Measurements from ENCODE around the gene SOX8.
A peak's percentile ranks its signal among the peaks of the same experiment; 100 is the strongest.
"Not testable (repeated sequence)": the region's sequence is repeated elsewhere in the genome, so short reads cannot be mapped to it uniquely, and the experiment has no call there.

Gene SOX8

GRCh38 chr16:955766-956165 is 25.8 kb upstream of the SOX8 start:
- not testable (repeated sequence) for DNase-seq (ENCODE audit: low read depth)

- no peak for DNase-seq (ENCODE audit: low read depth)
These were observed 22.1 kb upstream of the SOX8 start for GRCh38 chr16:959232-960040.

- no peak for DNase-seq (ENCODE audit: low read depth)
These were observed 19.2 kb upstream of the SOX8 start for GRCh38 chr16:962366-962765.

- no peak for DNase-seq (ENCODE audit: low read depth)
These were observed 18.4 kb upstream of the SOX8 start for GRCh38 chr16:962901-963814.

GRCh38 chr16:963913-964312 is 17.7 kb upstream of the SOX8 start:
- DNase-seq (ENCODE audit: low read depth): no peak

- DNase-seq (ENCODE audit: low read depth): no peak
These were observed 17.1 kb upstream of the SOX8 start for GRCh38 chr16:964356-965035.

GRCh38 chr16:965036-965395 is 16.6 kb upstream of the SOX8 start:
- DNase-seq (ENCODE audit: low read depth): no peak

GRCh38 chr16:965487-965886 is 16.1 kb upstream of the SOX8 start:
- DNase-seq (ENCODE audit: low read depth): no peak

- DNase-seq (ENCODE audit: low read depth): no peak
These were observed 15.5 kb upstream of the SOX8 start for GRCh38 chr16:966035-966434.

GRCh38 chr16:966505-966904 is 15.1 kb upstream of the SOX8 start:
- no peak for DNase-seq (ENCODE audit: low read depth)

- no peak for DNase-seq (ENCODE audit: low read depth)
These were observed 14.5 kb upstream of the SOX8 start for GRCh38 chr16:967077-967541.

- no peak for DNase-seq (ENCODE audit: low read depth)
These were observed 13.8 kb upstream of the SOX8 start for GRCh38 chr16:967546-968295.

- DNase-seq (ENCODE audit: low read depth): no peak
These were observed 12.9 kb upstream of the SOX8 start for GRCh38 chr16:968620-969019.

- no peak for DNase-seq (ENCODE audit: low read depth)
These were observed 11.8 kb upstream of the SOX8 start for GRCh38 chr16:969508-970385.

GRCh38 chr16:970386-970765 is 11.2 kb upstream of the SOX8 start:
- no peak for DNase-seq (ENCODE audit: low read depth)

GRCh38 chr16:970766-971581 is 10.6 kb upstream of the SOX8 start, which contains the start of gene LMF1:
Gene LMF1 (minus strand): TSS chr16:970984. CDS start chr16:970980, 4 bp downstream.
- peak; percentile 73 for DNase-seq (ENCODE audit: low read depth)

- no peak for DNase-seq (ENCODE audit: low read depth)
These were observed 10.0 kb upstream of the SOX8 start for GRCh38 chr16:971582-971905.

- DNase-seq (ENCODE audit: low read depth): no peak
These were observed 9.6 kb upstream of the SOX8 start for GRCh38 chr16:971981-972315.

GRCh38 chr16:972316-973002 is 9.1 kb upstream of the SOX8 start:
- no peak for DNase-seq (ENCODE audit: low read depth)

- no peak for DNase-seq (ENCODE audit: low read depth)
These were observed 8.2 kb upstream of the SOX8 start for GRCh38 chr16:973366-973765.

Data from CMK (cell line).